ENCODE data around the gene NKAIN2.

Gene NKAIN2

DNA sequence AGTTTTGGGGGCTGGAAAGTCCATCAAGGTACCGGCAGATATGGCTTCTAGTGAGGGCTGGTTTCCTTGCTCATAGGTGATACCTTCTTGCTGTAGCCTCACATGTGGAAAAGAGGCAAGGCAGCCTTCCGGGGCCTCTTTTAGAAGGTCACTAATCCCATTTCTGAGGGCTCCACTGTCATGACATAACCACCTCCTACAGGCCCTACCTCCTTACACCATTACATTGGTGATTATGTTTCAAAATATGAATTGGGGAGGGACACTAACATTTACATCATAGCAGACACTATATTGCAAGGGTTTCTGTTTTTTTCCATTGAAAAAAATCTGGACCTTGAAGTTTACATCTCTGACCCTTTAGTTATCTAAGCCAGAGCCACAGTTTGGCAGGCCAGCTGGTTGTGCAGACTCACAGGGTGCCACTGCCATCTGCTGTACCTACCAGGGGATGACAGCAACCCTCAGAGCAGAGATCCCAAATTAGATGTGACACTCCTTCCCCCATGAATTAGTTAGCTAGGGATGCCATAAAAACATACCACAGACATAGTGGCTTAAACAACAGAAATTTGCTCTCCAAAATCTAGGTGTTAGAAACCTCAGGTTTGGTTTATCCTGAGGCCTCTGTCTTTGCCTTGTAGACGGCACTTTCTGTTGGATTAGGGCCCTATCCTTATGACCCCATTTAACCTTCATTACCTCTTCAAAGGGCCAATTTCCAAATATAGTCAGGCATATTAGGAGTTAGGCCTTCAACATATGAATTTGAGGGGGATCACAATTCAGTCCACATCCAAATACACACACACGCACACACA is 992.2 kb downstream of the NKAIN2 start:
- DNase-seq: no peak

DNA sequence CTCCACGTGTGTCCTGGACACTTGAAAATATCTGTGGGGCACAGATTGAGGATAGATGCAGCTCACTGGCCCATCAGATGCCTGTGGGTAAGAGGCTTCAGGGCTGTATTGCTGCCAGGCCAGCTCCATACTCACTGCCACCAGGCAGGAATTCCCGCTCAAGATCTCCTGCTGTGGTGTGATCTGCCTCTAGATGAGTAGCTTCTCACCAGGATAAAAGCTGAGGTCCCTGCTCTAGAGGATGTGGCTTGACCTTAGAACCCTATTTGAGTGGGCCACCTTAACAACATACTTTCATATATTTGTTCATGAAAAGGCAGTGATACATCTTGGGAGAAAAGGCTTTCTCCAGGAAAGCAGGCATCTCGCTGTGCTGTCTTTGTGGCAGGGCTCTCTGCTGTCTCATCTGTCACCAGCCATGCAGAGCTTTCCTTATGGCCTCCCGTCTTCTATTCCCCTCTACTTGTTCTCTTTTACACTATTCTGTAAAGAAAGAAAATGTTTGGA is 992.9 kb downstream of the NKAIN2 start:
- DNase-seq: no peak

- DNase-seq: no peak
These were observed 993.6 kb downstream of the NKAIN2 start for GRCh38 chr6:124797224-124797623.

DNA sequence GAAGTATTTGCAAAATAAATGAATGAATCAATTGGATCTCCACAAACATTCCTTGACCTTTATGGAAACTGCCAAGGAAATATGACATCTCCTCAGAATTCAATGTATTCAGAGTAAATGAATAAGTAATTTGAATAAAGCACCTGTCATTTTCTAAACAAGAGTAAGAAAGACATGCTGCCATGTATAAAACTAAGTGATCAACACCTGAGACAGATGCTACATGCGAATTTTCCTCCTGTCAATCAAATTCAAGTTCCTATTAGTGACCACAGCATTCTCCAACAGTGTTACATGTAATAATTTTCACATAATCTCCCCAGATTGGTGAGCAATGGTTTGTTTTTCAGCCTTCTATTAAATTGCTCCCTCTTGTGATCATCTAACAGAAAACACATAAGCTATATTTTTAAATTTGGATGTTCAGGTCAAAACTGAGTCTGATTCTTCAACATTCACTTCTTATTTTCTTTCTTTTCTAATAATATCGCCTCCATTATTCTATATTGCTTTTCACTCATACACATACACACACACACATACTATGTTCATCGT is 995.4 kb downstream of the NKAIN2 start:
- DNase-seq: no peak

- DNase-seq: no peak
These were observed 996.0 kb downstream of the NKAIN2 start for GRCh38 chr6:124799638-124800037.

DNA sequence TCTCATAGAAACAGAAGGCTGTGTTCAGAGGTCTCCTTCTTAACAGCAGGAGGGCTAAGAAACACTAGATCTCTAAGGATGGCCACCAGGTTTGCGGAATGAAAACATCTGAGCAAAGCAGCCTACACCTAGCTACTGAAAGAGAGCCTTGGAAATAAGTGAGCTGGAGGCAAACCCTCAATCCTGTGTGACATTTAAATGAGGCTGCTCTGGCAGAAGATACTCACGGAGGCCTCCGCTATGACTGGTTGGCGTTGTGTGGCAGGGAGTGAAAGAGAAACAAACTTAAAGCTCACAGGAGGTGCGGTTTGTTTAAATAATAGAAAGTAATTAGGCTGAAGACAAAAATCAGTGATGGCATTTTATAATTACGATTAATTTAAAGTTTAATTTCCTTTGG is 996.6 kb downstream of the NKAIN2 start:
- no peak for DNase-seq

DNA sequence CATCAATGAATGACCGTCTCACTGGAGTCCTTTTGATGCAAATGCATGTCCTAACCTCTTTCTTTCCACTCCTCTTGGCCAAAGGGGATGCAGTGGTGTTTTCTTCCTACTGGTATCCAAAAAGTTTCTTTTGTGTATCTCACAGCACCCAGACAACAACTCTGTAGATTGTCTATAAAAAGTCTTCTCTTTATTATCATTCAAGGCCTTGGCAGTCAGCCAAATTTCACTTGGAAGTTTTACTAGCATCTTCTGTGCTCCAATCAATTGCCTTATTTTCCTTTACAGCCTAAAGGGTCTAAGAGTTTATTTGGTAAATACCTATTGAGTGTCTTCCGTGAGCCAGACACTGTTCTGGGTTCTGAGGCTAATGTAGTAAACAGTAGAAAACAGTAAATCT is 1008.4 kb downstream of the NKAIN2 start:
- DNase-seq: no peak

DNA sequence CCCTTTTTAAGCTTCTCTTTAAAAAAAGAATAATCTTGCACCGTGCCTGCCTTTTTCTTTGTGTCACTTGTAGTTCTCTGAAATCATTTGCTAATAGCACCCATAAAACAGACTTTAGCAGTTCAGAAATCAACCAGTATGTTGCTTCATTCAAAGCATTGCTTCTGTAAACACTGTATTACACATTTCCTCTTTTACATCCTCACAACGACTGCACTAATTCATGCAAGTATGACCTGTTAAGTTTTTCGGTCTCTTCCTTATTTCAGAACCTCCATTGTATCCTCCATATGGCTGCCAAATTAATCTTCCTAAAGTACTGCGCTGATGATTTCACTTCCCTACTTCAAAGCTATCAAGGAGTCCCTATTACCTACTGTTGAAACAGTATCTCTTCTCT is 1015.7 kb downstream of the NKAIN2 start:
- no peak for DNase-seq

DNA sequence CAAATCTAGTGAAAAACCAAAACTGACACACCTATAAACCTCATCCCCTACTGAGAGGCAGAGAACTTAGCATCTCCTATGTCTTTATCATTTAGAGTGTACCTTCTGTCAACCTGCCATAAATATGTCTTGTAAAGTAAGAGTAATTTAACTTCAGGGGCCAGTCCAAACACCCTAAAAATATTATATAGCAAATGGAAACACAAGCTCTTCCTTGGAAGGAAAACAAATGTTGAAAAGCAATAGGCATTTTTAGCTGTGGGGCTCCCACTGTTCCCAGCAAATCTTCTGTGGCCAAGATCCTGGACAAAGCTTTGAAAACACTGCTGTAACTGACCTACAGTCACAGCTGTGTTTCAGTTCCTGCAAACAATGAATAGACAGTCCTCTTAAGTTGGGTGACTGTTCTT is 1018.5 kb downstream of the NKAIN2 start:
- no peak for DNase-seq

DNA sequence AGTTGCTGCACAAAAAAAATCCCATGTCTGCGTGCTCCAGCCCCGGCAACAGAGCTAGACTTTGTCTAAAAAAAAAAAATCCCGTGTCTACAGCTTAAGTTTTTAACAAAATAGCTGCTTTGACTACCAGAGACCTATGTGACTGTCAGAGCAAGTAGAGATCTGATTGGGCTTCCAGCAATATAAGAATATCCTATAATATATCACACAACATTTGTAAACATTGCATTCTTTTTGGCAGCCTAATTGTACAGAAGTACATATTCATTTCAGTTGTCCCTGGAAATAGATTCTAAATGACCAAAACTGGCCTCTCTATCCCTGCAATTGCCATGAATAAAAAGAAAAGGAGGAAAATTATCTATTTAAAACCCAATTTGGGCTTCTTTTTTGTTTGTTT is 1019.1 kb downstream of the NKAIN2 start:
- DNase-seq: no peak

DNA sequence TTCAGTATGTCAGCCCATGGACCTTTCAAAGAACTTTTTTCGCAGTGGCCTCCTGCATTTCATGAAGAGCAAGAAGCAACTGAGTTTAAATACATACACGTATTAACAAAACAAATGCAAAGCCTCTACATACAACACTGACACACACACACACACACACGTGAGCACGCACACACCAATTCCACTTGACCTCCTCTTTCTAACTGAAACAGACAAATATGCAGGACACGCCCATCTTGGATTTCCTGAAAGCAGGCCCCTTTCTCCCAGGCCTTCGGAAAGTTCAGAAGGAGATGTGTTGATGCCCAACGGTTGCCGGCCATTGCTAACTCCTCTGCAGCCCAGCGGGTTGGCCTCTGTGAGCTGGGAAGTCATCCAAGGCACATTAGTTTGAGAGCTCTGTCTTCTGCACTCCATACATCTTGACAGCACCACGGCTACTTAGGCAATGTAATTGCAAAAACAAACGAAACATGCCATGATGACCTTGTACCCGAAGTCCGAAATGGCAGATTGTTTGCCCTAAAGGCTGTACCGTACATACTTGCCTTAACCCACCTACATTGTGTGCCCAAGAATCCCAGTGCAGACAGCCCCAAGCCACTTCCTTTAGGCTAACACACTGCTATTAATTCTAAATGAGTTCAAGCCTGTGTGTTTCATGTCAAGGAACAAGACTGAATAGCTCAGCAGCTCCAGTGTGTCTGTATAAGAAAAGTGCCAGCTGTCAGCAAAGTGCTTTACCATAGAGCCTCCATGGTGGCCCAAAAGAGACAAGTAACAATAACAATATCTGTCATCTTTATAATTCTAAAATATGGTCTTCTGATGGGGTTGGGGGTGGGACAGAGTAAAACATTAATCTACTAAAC is 1019.8 kb downstream of the NKAIN2 start:
- DNase-seq: no peak

DNA sequence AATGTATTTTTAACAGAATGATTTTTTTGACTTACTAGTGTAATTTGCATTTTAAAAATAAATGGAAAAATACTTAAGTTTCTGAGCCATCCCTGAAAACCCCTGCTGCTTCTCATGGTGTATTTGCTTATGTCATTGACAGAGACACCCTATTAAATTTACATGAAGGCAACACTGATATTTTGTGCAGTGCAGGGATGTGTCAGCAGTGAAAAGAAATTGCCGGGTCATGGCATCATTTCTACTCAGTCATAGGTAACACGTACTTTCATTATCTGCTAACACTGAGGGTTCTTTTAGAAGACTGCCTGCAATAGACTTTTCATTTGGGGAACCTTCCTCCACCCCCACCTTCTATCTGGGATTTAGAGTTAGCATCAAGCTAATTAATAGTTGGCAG is 1021.9 kb downstream of the NKAIN2 start:
- DNase-seq: no peak

GRCh38 chr6:124829822-124830221 is 1026.2 kb downstream of the NKAIN2 start:
- no peak for DNase-seq

- no peak for DNase-seq
These were observed 1026.8 kb downstream of the NKAIN2 start for GRCh38 chr6:124830506-124830905.

DNA sequence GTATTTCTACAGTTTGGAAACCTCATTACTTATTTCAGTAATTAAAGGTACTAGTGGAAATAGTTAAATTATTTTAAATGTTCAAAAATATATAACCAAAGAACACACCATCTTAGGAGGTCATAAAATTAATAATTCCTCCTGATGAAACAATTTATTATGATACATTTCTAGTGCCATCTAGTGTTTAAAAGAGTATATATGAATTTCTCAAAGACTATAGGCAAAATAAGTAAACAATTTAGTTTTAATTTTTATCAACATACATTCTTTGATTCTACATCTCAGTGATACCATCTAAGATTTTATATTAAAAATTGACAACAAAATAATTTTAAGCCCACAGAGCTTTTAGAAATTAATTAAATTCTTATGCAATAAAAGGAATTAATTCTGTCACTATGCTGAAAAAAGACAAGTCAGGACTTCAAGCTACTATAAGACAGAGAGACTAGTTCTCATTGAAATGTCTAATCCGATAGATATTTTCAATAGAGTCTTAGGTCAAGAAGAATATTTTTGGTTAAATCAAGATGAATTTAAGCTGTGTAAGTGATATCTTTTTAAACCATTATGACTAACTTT is 1050.8 kb downstream of the NKAIN2 start:
- DNase-seq: no peak

DNA sequence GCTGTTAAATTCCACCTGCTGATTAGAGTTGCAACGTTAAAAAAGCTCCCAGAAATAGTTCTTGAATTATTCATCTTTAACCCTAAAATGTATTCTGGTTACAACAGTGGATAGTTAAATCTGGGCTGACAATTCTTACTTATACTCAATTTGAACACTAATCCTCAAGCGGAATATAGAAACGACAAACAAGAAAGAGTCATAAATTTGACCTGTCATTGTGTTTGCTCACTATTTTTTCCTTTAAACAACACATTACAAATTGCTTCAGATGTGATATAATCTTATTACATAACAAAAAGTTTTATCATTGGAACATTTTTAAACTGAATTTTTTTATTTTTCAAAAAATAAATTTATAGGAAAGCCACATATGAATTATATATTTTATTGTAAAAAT is 1054.1 kb downstream of the NKAIN2 start:
- DNase-seq: no peak

DNA sequence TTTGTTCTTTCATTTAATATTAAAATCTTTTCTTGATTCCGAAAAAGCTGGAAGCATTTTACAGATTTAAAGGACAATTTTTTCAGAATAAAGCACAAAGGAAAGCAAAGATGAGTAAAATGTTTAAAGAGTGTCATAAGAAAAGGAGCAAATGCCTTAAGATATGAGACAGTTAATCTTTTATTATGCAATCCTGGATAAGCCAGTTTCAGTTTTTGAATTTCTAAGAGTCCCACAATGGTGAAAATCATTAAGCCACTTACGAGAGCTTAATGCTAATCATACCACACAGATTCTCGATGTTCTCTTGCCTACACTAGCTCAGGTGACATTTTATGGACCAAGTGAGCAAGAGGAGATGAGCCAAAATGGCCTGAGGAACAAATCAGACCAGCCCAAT is 1054.9 kb downstream of the NKAIN2 start:
- no peak for DNase-seq

DNA sequence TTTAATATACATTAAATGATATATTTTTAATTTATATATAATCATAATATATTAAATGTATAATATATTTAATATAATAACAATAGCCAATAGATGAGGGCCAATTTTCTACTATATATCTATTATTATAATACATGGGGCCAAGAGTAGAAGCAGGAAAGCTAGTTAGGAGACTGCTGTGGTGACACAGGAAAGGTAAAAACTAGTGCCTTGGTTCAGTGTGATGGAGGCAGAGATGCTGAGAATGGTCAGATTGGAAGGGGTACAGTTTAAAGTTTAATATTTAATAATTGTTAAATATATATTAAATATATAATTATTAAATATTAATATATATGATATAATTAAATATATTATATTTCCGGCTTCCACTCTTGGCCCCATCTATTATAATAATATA is 1055.7 kb downstream of the NKAIN2 start:
- DNase-seq: no peak

GRCh38 chr6:124866040-124866439 is 1062.4 kb downstream of the NKAIN2 start:
- no peak for DNase-seq

- no peak for DNase-seq
These were observed 1063.5 kb downstream of the NKAIN2 start for GRCh38 chr6:124867121-124867520.

GRCh38 chr6:124868481-124868880 is 1064.8 kb downstream of the NKAIN2 start:
- DNase-seq: no peak

DNA sequence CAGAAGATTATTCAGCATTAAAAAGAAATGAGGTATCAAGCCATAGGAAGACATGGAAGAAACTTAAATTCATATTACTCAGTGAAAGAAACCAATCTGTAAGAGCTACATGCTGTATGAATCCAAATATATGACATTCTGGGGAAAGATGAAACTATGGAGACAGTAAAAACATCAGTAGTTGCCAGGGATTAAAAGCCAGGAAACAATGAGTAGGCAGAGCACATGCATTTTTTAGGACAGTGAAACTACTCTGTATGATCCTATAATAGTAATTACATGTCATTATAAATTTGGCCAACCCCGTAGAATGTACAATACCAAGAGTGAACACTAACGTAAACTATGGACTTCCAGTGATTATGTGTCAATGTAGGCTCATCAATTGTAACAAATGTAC is 1065.8 kb downstream of the NKAIN2 start:
- DNase-seq: no peak

All from GDM1 (cell line).